ENCODE data around the gene RAB11A.

The RAB11A gene

GRCh38 chr15:65869126-65869953 lies at the start of gene RAB11A:
Gene RAB11A, plus strand, starts transcription at chr15:65869491. Its CDS starts 95 bp downstream, at chr15:65869586.
- DNase-seq (ENCODE audit: low spot score) = peak; percentile 92

- no peak for DNase-seq (ENCODE audit: low spot score)
Measured at GRCh38 chr15:65819563-65819960, 49.7 kb upstream of the RAB11A start.

- no peak for DNase-seq (ENCODE audit: low spot score)
Measured at GRCh38 chr15:65821070-65821469, 48.2 kb upstream of the RAB11A start.

- DNase-seq (ENCODE audit: low spot score) = no peak
Measured at GRCh38 chr15:65822316-65822715, 47.0 kb upstream of the RAB11A start.

GRCh38 chr15:65824031-65824743 lies 45.1 kb upstream of the RAB11A start:
- DNase-seq (ENCODE audit: low spot score) = peak; percentile 80

- no peak for DNase-seq (ENCODE audit: low spot score)
Measured at GRCh38 chr15:65824941-65825544, 44.2 kb upstream of the RAB11A start.

- DNase-seq (ENCODE audit: low spot score) = no peak
Measured at GRCh38 chr15:65827065-65827464, 42.2 kb upstream of the RAB11A start.

GRCh38 chr15:65828585-65828984 lies 40.7 kb upstream of the RAB11A start:
- DNase-seq (ENCODE audit: low spot score) = no peak

GRCh38 chr15:65829130-65829764 lies 40.0 kb upstream of the RAB11A start:
- DNase-seq (ENCODE audit: low spot score) = peak; percentile 36

GRCh38 chr15:65832549-65833364 lies 36.5 kb upstream of the RAB11A start:
- peak; percentile 87 for DNase-seq (ENCODE audit: low spot score)

GRCh38 chr15:65833501-65834205 lies 35.6 kb upstream of the RAB11A start:
- no peak for DNase-seq (ENCODE audit: low spot score)

GRCh38 chr15:65834603-65835282 lies 34.5 kb upstream of the RAB11A start:
- DNase-seq (ENCODE audit: low spot score) = no peak

- DNase-seq (ENCODE audit: low spot score) = no peak
Measured at GRCh38 chr15:65835447-65835846, 33.8 kb upstream of the RAB11A start.

GRCh38 chr15:65836665-65837064 lies 32.6 kb upstream of the RAB11A start:
- DNase-seq (ENCODE audit: low spot score) = no peak

- no peak for DNase-seq (ENCODE audit: low spot score)
Measured at GRCh38 chr15:65837301-65838294, 31.7 kb upstream of the RAB11A start.

GRCh38 chr15:65839354-65839901 lies 29.9 kb upstream of the RAB11A start:
- no peak for DNase-seq (ENCODE audit: low spot score)

- no peak for DNase-seq (ENCODE audit: low spot score)
Measured at GRCh38 chr15:65839985-65840384, 29.3 kb upstream of the RAB11A start.

GRCh38 chr15:65841121-65841930 lies 28.0 kb upstream of the RAB11A start:
- no peak for DNase-seq (ENCODE audit: low spot score)

Data from HuH-7 (cell line).